ENCODE data around the gene GPR3.
"Not testable (repeated sequence)": the region's sequence is repeated elsewhere in the genome, so short reads cannot be mapped to it uniquely, and the experiment has no call there.

The GPR3 gene

DNA sequence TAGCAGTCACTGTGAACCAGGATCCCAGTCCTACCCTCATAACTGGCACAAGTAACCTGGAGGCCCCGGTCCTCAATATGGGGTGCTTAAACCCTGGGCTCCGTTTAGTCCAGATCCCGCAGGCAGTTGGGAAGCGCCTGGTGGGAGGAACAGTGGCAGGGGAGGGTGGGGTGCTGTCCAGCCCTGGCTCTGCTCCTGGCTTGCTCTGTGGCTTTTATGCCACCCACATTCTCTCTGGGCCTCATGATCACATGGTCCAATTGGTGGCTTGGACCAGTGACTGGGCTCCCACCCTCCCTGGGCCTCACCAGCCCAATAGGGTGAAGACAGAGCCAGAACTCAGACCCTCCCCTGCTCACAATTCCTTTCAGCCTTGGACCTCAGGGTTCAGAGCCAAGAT, 12.2 kb upstream of the GPR3 start:
- FAIRE-seq: no peak

DNA sequence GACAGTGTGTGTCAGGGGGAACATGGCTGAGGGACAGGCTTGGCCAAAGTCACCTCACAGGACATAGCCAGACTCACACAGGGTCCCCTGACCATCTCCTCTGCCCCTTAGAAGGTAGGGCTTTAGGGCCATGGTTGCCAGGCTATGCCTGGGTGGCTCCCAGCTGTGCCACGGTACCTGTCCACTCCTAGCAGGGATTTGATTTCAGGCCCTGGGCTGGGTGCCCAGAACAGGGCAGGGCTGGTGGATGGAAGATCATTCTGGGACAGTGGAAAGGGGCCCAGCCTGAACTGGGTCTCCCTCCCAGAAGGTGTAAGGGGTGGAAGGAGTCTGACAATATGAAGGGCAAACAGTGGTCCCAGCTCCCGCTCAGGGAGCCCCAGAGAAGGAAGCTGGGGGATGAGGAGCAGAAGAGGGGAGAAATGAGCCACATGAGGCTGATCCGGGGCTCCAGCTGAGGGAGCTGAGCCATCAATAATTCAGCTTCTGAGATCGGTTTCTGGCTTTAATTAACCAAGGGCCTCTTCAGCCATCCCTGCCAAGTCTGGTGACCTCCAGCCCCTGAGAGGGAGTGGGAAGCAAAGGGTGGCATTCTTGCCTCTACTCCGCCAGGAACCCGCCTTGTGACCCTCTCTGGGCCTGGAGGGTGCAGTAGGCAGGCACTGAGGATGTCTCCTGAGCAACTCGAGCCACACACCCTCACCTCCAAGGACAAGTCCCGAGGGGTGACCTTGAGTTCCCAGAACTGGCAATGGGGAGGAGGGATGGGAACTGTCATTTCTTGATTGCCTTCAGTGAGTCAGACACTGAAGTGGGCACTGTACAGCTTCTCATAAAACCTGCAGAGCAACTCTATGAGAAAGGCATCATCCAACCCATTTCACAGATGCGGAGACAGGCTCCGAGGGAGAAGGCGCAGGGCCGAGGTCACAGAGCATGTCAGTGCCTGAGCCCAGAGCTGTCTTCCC, 11.4 kb upstream of the GPR3 start:
- no peak for FAIRE-seq

DNA sequence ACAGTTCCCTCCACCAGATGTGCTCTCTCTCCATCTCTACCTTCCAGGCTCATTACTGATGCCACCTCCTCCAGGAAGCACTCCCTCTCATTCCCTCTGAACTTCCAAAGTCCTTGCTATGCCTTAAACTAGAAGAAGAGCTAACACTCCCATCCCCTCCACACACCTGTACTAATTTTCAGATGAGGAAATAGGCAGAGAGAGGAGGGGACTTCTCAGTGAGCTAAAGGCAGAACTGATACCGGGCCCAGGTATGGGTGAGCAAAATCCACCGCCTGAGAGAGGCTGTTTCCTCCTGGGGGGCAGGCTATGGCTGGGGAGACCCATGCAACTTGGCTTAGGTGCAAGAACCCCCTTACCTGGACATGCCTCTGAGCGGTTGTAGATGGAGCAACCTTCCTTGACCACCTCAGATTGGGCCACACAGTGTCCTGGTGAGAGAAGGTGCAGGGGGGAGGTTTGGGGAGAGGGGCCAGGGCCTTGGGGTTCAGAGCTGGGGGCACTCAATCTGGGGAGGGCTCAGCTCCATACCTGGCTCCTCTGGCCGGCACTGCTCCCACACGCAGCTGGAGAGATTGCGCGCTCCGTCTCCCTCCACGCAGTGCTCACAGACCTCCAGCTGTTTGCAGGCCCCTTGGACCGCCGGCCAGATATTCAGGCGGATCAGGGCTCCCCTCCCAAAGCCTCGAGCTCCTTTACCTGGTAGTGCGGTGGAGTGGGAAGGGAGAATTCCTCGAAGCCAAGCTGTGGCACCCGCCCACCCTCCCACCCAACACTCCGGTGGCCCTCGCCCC, 10.3 kb upstream of the GPR3 start:
- no peak for FAIRE-seq

DNA sequence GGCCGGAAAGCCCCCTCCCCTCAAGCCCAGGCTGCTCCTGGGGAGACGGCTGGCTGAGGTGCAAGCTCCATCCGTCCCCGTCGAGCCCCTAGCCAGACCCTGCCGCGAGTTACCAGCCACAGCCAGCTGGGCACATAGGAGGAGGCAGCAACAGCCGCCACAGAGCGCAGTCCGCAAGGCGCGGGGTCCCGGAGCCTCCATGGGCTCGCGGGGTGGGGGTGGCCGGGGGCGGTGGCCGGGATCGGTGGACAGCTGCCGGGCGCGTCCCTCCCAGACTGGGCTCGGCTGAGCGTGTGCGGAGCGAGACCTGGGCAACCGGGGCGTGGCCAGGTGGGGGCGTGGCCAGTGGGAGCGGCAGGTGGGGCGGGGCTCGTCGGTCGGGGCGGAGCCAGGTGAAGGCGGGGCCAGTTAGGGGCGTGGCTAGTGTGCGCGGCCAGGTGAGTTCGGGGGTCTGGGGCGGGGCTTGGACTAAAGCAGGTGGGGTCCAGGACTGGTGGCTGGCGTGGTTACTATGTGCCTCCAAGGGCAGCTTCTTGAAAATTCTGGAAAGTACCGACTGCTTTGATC, 9.3 kb upstream of the GPR3 start, which contains the start of gene CD164L2:
CD164L2 (minus strand) TSS at position 295 of the 567 bp plus-strand sequence; CDS start at position 201, 94 bp downstream.
- FAIRE-seq: no peak

DNA sequence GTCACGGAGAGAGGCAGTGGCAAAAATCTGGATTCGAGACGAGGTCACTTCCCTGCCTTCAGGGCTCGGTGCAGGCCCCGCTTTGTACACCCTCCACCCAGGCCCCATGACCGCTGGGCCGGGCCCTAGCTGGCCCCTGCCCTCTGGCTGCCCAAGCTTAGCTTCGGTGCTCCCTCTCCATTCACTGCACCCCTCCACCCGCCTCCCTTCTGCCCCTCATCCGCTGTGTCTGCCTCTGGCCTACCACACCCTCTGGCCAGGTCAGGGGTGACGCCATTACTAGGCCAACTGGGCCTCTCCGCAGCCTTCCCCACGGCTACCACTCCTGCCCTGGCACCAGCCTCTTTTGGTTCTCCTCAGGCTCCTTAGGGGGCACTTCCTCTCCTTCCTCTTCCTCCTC, 8.8 kb upstream of the GPR3 start:
- no peak for FAIRE-seq

DNA sequence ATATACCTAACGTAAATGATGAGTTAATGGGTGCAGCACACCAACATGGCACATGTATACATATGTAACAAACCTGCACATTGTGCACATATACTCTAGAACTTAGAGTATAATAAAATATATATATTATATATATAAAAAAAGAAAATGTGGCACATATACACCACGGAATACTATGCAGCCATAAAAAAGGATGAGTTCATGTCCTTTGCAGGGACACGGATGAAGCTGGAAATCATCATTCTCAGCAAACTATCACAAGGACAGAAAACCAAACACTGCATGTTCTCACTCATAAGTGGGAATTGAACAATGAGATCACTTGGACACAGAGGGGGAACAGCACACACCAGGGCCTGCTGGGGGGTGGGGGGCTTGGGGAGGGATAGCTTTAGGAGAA, 7.6 kb upstream of the GPR3 start:
- FAIRE-seq: not testable (repeated sequence)

DNA sequence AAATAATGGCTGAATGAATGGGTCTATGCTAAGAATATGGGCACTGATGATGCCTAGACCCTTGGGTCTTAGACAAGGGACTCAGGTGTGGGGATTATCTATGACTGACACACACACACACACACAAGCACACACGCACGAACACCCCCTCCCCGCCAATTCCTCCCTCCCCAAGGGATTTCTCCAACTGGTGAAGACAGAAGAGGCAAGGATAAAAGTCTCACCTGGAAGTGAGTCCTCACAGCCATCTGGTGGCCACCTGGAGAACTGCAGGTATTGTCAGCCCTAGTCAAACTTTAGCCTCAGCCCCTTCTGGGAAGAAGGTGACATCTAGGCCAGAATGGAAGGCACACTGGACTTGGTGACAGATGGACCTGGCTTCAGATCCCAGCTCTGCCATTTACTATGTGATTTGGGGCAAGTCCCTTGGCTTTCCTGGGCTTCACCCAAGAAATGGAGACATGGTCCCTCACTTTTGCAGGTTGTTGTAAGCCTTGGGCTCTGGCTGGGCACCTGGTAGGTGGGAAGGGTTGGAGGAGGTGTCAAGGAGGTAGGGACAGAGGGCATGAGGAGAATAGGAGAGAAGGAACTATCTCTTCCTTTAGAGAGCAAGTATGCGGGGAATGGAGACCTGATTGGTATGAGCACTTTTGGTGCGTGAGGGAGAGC, 4.0 kb upstream of the GPR3 start:
- FAIRE-seq: no peak

DNA sequence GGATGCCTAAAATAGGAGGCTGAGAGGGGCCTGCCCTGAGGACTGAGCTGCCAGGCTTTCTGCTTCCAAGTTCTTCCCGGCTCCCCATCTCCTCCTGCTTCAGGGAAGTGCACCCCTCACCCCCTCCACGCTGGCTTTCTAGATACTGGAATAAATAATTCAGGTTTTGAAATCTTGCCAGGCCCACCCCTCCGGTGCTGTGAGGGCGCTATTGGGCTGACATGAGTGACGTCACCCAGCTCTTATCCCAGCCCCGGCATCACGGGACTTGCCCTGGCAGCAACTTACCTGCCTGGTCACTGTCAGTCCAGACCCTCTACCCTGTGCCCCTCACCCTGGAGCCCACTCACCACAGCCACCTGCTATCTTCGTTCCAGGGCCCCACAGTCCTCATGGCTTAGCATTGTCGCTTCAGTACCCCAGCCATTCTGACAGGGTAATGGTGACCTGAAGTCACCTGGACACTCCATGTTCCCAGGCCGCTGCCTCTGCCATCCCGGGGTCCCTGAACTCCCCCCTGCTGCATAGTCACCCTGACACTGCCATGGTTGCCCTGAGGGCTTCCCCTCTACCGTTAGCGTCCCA, 819 bp upstream of the GPR3 start:
- FAIRE-seq: no peak

DNA sequence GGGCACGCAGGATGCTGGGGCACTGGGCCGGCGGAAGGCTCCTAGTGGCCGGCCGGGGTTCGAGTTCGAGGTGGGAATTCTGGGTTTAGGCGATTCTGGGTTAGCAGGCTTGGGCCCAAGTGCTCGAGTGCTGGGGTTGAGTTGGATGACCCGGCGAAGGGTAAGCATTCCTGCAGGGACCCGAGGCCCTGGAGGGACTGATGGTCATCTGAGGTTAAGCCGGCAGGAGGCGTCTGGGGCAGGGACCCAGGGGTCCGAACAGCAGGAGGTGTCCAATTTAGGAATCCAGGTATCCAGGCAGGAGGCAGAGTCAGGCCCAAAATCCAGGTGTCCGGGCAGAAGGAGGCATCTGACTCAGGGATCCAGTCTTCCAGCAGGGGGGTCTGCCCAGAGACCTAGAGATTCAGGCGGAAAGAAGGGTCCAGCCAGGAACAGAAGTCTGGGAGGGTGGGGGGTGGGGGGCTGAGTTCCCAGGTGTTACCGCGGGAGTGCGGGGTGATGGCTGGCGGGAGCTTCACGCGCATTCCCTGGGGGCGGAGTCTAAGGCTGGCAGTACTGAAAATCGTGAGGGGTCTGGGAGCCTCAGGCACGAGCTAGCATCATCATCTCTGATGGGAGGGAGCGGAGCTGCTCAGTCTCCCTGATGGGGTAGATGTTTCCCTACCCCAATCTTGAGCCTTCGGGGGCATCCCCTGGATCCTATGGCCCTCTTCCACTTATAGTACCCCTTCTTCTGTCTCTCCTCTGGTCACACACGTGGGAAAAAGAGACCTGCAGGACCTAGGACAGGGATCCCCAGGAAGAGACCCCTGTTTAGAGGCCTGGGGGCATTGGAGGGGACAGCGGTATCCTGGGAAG, 585 bp downstream of the GPR3 start:
- no peak for FAIRE-seq

DNA sequence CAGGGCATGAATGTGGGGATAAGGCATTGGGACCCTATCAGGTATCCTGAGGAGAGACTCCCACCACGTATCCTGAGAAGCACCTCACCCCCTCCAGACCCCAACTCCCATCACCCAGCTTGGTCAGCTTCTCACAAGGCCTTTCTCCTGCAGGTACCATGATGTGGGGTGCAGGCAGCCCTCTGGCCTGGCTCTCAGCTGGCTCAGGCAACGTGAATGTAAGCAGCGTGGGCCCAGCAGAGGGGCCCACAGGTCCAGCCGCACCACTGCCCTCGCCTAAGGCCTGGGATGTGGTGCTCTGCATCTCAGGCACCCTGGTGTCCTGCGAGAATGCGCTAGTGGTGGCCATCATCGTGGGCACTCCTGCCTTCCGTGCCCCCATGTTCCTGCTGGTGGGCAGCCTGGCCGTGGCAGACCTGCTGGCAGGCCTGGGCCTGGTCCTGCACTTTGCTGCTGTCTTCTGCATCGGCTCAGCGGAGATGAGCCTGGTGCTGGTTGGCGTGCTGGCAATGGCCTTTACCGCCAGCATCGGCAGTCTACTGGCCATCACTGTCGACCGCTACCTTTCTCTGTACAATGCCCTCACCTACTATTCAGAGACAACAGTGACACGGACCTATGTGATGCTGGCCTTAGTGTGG, 1.3 kb downstream of the GPR3 start:
- FAIRE-seq: no peak

DNA sequence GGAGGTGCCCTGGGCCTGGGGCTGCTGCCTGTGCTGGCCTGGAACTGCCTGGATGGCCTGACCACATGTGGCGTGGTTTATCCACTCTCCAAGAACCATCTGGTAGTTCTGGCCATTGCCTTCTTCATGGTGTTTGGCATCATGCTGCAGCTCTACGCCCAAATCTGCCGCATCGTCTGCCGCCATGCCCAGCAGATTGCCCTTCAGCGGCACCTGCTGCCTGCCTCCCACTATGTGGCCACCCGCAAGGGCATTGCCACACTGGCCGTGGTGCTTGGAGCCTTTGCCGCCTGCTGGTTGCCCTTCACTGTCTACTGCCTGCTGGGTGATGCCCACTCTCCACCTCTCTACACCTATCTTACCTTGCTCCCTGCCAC, 1.8 kb downstream of the GPR3 start:
- FAIRE-seq: no peak

DNA sequence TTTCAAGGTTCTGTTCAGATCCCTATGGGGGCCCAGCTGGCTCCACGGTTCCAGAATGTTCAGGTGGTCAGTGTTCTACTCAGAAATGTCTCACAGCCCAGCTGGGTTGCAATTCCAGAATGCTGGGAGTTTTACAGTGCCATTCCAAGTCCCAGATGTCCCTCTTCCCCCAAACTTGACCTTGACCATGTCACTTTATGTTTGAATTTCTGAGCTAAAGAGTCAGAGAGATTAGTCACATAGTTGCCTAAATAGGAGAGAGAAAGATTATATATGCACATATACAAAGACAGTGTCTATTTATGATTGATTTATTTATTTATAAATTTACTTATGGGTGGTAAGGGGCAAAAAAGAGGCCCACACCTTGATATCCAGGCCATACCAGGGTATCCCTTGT, 2.5 kb downstream of the GPR3 start:
- no peak for FAIRE-seq

DNA sequence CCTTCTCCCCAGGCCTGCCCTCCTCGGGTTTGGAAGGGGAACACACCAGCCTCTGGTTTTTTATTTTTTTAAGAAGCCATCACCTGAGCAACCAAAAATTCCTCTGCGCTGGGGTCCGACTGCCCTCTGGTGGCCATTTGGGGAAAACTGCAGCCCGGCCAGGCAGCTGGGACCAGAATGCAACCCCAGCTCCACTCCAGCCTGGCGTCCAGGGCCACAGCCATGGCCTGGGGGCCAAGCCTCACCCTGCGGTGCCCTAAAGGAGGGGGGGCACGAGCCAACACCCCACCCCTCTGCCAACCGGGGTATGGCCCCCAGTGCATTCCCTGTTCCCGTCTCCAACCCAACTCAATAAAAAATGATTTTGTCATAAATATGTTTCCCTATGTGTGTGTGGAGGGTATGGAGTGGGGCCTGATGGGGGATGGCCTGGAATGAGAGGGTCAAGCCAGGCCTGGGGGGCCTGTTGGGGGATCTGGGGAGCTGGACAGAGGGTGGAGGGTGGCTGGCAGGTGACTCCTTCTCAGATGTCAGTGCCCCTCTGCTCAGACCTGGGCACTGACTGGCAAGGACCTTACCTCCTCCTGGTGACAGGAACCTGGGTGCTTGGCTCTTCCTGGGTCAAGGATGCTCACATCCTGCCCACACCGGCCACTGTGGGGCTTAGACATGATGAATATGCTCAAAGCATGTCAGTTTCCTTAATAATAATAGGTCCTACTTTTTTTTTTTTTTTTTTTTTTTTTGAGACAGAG, 3.2 kb downstream of the GPR3 start:
- no peak for FAIRE-seq

DNA sequence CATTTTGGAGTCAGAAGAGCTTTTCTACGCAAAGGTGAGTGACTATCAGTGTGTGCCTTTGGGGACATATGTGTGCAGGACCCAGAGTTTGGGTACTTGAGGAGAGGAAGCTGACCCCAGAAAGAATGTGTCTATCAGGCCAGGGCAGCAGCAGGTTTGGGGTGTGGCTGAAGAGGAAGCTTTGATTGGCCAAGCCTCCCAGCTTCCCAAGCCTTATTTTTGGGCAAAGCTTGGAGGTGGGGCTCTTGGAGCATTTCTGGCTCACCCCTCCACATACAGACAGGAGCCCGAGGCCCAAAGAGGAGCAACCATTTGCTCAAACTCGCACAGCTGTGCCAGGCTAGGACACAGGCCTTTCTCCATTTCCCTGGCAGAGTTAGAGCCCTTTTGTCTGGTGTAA, 4.7 kb downstream of the GPR3 start:
- FAIRE-seq: no peak

DNA sequence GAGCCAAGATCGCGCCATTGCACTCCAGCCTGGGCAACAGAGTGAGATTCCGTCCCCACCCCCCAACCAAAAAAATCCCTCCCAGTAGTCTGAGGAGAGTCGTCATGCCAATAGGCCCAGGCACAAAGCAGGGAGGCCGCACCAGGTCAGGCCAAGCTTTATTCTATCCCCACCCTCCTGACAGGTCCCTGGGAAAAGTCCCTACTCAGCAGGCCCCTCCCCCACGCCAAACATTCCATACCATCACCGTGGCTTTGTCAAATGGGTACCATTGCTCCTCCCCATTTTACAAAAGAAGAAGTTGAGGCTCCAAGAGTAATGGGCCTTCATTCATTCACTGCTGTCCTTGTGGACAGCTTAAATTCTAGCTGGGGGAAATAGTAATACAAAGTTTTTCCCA, 5.3 kb downstream of the GPR3 start:
- no peak for FAIRE-seq

DNA sequence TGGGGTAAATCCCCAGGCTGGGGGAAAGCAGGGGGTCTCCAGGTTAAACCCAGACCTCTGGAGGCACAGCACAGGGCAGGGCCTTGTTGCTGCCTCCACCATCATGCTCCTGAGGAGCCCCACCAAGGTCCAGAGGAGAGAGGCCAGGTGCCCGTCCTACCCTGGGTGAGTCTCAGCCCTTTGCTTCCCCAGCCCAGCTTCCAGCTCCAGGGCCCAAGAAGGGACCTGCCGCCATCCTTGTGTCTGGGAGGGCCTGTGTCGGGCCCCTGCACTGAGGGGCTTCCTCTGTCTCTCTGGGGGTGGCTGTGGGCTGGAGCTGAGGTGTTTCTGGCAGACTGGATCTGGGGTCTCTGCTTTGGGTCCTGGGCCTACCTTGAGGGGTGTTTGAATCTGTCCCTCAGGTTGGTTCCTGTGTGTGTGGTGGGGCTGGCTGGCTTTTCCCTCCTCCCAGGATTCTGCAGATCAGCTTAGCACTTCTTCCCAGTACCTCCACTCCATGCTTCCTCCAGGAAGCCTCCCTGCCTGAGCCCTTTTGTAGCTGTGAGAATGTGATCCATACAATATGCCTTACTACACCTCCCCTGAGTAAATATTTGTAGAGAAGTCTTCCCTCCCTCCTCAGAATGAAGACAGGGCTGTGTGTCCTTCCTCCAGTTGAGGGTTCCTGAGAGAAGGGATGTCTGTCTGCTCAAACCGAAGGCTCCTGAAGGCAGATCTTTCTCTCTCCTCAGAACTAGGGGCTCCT, 6.2 kb downstream of the GPR3 start:
- FAIRE-seq: no peak

DNA sequence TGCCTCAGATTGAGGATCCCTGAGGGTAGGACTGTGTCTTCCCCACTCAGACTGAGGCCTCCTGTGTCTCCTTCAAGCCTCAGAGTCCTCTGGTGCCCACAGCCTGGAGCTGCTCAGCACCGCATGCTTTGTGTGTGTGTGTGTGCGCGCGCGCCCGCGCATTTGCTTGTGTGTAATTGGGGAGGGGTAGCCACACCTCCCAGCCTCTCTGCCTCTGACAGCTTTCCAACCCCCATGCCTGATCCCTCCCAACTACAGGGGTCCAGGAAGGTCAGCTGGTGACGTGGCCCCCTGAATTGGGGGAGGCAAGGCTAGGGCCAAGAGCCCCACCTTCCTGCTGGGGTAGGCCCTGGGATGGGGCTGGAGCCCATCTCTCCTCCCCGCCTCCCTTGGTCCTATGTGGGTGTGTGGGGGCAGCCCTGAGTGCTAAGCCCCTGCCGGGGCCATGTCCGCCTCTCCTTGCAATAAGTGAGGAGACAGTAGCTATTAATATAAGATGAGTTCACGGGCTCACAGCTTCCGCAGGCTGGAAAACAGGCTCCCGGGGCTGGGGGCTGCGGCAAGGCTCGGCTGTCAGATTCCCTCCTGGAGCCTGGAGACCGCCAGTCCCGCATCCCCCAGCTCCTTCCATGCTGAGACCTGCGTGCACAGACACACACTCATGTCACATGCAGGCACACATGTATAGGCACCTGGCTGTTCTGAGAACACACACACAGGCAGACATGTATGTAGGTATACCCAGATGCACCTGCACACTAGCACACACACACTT, 7.0 kb downstream of the GPR3 start:
- no peak for FAIRE-seq

DNA sequence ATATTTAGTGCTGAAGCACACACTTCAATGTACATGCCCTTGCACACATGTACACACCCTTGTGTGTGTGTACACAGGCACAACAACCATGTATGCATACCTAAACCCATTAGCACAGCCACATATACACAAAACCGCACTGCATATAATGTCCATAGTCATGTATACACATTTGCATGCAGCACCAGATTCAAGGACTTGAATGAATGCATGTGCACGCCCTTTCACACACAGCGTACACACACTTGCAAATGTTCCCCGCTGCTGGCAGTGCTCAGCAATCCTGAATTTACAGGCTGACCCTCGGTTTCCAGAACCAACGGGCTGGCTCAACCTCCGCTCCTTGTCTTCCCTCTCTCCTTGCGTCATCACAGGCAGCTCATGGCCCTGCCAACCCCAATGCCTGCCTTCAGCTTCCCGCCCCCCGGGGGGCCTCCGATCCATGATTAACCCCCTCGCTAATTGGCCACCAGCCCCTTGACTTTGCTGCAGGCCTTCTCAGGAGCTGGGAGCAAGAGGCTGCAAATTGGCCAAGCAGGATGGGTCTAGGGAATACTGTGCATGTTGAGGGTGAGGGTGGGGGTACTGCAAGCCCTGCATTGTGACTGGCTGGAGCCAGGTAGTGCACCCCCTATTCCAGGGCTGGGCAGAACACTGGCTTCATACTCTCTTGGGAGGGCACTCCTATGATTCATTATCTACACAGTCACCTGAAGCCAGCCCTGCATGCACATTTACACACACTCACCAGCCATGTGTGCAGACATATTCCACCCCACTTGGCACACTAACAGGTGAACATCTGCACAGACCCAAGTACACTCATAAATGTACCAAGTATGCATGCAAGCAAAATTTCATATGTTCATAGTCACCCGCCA, 7.9 kb downstream of the GPR3 start:
- no peak for FAIRE-seq

Data from islet of Langerhans (tissue), 1 donor.